ENCODE results near the gene UVRAG.

DNA sequence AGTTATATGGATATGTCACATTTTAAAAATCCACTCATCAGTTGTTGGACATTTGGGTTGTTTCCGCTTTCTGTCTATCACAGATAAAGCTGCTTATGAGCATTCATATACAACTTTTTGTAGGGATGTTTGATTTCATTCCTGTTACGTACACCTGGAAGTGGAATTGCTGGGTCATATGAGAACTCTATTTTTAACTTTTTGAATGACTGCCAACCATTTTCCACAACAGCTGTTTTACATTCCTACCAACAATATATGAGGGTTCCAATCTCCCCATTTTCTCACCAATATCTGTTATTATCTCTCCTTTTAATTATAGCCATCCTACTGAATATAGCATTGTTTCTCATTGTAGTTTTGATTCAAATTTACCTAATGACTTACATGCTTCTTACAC, 172.0 kb downstream of the UVRAG start:
- no peak for TF ChIP-seq EZH2 (IDR thresholded peaks at IDR 0.05; ENCODE audit: borderline replicate concordance, insufficient read depth, low read depth, low read length, poor library complexity, severe bottlenecking)
- TF ChIP-seq, protein P1, sequence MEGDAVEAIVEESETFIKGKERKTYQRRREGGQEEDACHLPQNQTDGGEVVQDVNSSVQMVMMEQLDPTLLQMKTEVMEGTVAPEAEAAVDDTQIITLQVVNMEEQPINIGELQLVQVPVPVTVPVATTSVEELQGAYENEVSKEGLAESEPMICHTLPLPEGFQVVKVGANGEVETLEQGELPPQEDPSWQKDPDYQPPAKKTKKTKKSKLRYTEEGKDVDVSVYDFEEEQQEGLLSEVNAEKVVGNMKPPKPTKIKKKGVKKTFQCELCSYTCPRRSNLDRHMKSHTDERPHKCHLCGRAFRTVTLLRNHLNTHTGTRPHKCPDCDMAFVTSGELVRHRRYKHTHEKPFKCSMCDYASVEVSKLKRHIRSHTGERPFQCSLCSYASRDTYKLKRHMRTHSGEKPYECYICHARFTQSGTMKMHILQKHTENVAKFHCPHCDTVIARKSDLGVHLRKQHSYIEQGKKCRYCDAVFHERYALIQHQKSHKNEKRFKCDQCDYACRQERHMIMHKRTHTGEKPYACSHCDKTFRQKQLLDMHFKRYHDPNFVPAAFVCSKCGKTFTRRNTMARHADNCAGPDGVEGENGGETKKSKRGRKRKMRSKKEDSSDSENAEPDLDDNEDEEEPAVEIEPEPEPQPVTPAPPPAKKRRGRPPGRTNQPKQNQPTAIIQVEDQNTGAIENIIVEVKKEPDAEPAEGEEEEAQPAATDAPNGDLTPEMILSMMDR (IDR thresholded peaks at IDR 0.05) = no peak
